Smooth muscle cell (in vitro differentiated cells): ENCODE data around the gene GSK3B. TPM values are rescaled to one million over a fixed set of nuclear protein-coding genes. Genes with fewer than 3 reads are reported as not detected.

ENCODE experiments used
- DNase-seq: peaks from one replicate; lab custom pipeline; 2025; ENCODE audit not compliant: unreplicated experiment; lab: John Stamatoyannopoulos, UW
- H2AFZ ChIP-seq: fragments of 200-600 bp; sonication (generic); 2 replicates; pipeline ENCODE4 v1.6.0; 2016; ENCODE audit warnings: antibody characterized with exemption, low read depth, mild to moderate bottlenecking
- H3F3A ChIP-seq: fragments of 200-600 bp; sonication (generic); 2 replicates; pipeline ENCODE4 v1.6.0; 2017; ENCODE audit warnings: antibody characterized with exemption, low read depth
- H3K27ac ChIP-seq: fragments of 200-600 bp; sonication (generic); 2 replicates; pipeline ENCODE4 v1.5.1; 2016; ENCODE audit warnings: low read depth, mild to moderate bottlenecking
- H3K27me3 ChIP-seq: fragments of 200-600 bp; sonication (generic); 2 replicates; pipeline ENCODE4 v1.6.1; 2016; ENCODE audit warnings: low read depth, mild to moderate bottlenecking
- H3K36me3 ChIP-seq: fragments of 200-600 bp; sonication (generic); 2 replicates; pipeline ENCODE4 v1.5.1; 2016; ENCODE audit warnings: low read depth
- H3K4me1 ChIP-seq: fragments of 200-600 bp; sonication (generic); 2 replicates; pipeline ENCODE4 v1.5.1; 2016; ENCODE audit warnings: low read depth
- H3K4me2 ChIP-seq: fragments of 200-600 bp; sonication (generic); 2 replicates; pipeline ENCODE4 v1.6.0; 2016; ENCODE audit warnings: mild to moderate bottlenecking
- H3K4me3 ChIP-seq: fragments of 200-600 bp; sonication (generic); 2 replicates; pipeline ENCODE4 v1.5.1; 2016; ENCODE audit warnings: mild to moderate bottlenecking
- H3K79me2 ChIP-seq: fragments of 200-600 bp; sonication (generic); 2 replicates; pipeline ENCODE4 v1.6.0; 2016; ENCODE audit warnings: low read depth, mild to moderate bottlenecking
- H3K9ac ChIP-seq: fragments of 200-600 bp; sonication (generic); 2 replicates; pipeline ENCODE4 v1.6.0; 2016; ENCODE audit warnings: low read depth
- H3K9me3 ChIP-seq: fragments of 200-600 bp; sonication (generic); replicated peaks from 2 replicates; pipeline ENCODE4 v1.5.1; 2016; ENCODE audit warnings: low read depth
- H4K20me1 ChIP-seq: fragments of 200-600 bp; sonication (generic); 2 replicates; pipeline ENCODE4 v1.6.0; 2016; ENCODE audit warnings: low read depth
- WGBS: methylation state at CpG from one replicate; pipeline ENCODE4 v1.1.7; 2016; ENCODE audit warnings: low lambda C conversion rate; 5-methylcytosine and 5-hydroxymethylcytosine counted together
- polyA plus RNA-seq: library from polyadenylated mRNA; unstranded; fragments of >200 nt; fragmentation: Nextera tagmentation; extraction: Ambion mirVana; gene quantifications from 2 replicates; pipeline ENCODE4 v1.2.1, GENCODE V29; 2016
- total RNA-seq: library from RNA; depleted of rRNA; stranded (reverse); fragments of >200 nt; gene quantifications from 2 replicates; pipeline ENCODE4 v1.2.3, GENCODE V29; 2014
- TF ChIP-seq, protein P1 (sequence below): fragments of 200-600 bp; sonication (generic); IDR thresholded peaks from 2 replicates; pipeline ENCODE4 v1.5.1; 2017; ENCODE audit warnings: borderline replicate concordance, mild to moderate bottlenecking, antibody characterized with exemption; ENCODE audit not compliant: insufficient read depth, poor library complexity, severe bottlenecking

GSK3B gene
- total and polyA plus RNA-seq, 2 experiments from 2014 or later = 27.3 to 61.8 TPM

DNA sequence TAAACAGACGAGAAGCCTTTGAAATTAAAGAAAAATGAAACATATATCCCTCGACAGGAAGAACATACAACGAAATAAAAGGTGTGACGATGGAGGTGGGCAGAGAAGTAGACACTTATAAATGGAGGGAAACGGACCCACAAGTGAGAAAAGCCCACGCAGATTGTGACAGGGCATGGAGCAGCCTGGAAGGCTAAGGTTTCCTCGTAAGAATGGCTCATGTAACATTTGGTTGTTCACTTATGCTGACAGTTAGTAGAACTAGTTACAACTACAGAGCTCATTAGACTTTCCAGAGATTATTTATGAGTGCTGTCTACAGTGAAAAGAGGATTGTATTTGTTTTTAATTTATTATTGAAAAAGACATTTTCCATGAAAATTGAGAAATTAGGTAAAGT is 229.8 kb downstream of the GSK3B start:
- Histone ChIP-seq H3K4me3 (no peak overlapping the region), H3F3A (no peaks in the 10 kb centered on the region), H3K79me2 (peaks cover 5% of the 10 kb centered on the region), H2AFZ (no peak overlapping the region), H4K20me1 (peaks cover 5% of the 10 kb centered on the region), H3K9ac (no peak overlapping the region), H3K27ac (no peak overlapping the region), H3K9me3 (no peaks in the 10 kb centered on the region), H3K36me3 (peaks cover 18% of the 10 kb centered on the region), H3K4me1 (no peaks in the 10 kb centered on the region), H3K27me3 (no peaks in the 10 kb centered on the region), H3K4me2 (no peak overlapping the region)
- TF ChIP-seq, protein P1, sequence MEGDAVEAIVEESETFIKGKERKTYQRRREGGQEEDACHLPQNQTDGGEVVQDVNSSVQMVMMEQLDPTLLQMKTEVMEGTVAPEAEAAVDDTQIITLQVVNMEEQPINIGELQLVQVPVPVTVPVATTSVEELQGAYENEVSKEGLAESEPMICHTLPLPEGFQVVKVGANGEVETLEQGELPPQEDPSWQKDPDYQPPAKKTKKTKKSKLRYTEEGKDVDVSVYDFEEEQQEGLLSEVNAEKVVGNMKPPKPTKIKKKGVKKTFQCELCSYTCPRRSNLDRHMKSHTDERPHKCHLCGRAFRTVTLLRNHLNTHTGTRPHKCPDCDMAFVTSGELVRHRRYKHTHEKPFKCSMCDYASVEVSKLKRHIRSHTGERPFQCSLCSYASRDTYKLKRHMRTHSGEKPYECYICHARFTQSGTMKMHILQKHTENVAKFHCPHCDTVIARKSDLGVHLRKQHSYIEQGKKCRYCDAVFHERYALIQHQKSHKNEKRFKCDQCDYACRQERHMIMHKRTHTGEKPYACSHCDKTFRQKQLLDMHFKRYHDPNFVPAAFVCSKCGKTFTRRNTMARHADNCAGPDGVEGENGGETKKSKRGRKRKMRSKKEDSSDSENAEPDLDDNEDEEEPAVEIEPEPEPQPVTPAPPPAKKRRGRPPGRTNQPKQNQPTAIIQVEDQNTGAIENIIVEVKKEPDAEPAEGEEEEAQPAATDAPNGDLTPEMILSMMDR = no peak
- DNase-seq = no peak
- 95% methylated on average over 7 of the region's 7 CpGs for WGBS

GRCh38 chr3:119862616-119863015 is 231.6 kb downstream of the GSK3B start:
- Histone ChIP-seq H3K9me3 (peaks cover 3% of the 10 kb centered on the region), H3K27me3 (no peaks in the 10 kb centered on the region), H2AFZ (no peak overlapping the region), H3K4me2 (no peak overlapping the region), H3K9ac (no peak overlapping the region), H3K4me1 (no peaks in the 10 kb centered on the region), H3K36me3 (peaks cover 28% of the 10 kb centered on the region), H3K4me3 (no peak overlapping the region), H3K79me2 (peaks cover 5% of the 10 kb centered on the region), H3F3A (no peaks in the 10 kb centered on the region), H3K27ac (no peak overlapping the region), H4K20me1 (peaks cover 3% of the 10 kb centered on the region)
- 100% methylated on average over 2 of the region's 2 CpGs for WGBS
- TF ChIP-seq, protein P1 = no peak
- no peak for DNase-seq

DNA sequence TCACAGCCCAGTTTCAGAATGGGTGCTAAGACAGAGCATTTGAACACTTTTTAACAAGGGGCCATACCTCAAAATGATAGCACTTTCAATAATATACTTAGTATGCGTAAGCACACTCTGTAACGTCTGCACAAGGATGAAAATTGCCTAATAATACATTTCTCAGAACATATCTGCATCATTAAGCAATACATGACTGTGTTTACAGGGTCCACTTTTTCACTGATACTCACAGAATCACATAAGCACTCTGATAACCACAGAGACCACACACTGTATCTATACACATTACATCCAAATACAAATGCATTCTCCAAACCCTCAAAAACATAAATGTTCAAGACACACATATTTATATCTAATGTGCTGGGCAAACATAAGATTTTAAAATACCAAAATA is 232.6 kb downstream of the GSK3B start:
- WGBS = 97% methylated on average over 2 of the region's 2 CpGs
- no peaks in the 10 kb centered on the region for H3K27me3 ChIP-seq
- peaks cover 31% of the 10 kb centered on the region for H3K36me3 ChIP-seq
- H3K9ac ChIP-seq = no peak overlapping the region
- no peak for DNase-seq
- H3F3A ChIP-seq = no peaks in the 10 kb centered on the region
- no peak overlapping the region for H3K27ac ChIP-seq
- H3K4me2 ChIP-seq = no peak overlapping the region
- H2AFZ ChIP-seq = no peak overlapping the region
- peaks cover 3% of the 10 kb centered on the region for H4K20me1 ChIP-seq
- H3K4me1 ChIP-seq = no peaks in the 10 kb centered on the region
- TF ChIP-seq, protein P1 = no peak
- H3K9me3 ChIP-seq = peaks cover 5% of the 10 kb centered on the region
- peaks cover 5% of the 10 kb centered on the region for H3K79me2 ChIP-seq
- no peak overlapping the region for H3K4me3 ChIP-seq

DNA sequence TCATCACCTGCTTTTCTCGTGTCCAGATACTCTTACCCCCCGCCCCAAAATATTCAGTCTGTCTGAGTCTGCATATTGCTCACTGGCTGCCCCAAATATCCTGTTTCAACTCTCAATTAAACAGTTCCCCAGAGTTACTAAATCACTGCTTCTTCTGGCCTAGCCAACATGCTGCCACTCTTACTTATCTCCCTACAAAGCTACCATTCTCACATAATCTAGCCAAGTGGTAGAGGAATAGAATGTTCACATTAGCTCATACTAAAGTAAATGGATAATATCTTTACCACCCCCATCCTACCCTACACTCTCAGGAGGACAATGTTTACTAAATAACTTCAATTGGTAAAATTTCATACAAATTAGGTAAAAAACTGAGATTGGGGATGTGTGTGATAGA is 234.5 kb downstream of the GSK3B start:
- no peak for DNase-seq
- TF ChIP-seq, protein P1 = no peak
- Histone ChIP-seq H3F3A (no peaks in the 10 kb centered on the region), H3K79me2 (no peaks in the 10 kb centered on the region), H3K27ac (no peak overlapping the region), H3K4me2 (no peak overlapping the region), H3K36me3 (peaks cover 45% of the 10 kb centered on the region), H4K20me1 (peaks cover 3% of the 10 kb centered on the region), H3K4me3 (no peak overlapping the region), H3K9me3 (peaks cover 5% of the 10 kb centered on the region), H3K9ac (no peak overlapping the region), H3K27me3 (no peaks in the 10 kb centered on the region), H3K4me1 (no peaks in the 10 kb centered on the region), H2AFZ (no peak overlapping the region)
- WGBS = 100% methylated on average over 2 of the region's 2 CpGs
